Glutamatergic neuron (in vitro differentiated cells): ENCODE results near the gene KRTAP3-2. TPM values are rescaled to one million over a fixed set of nuclear protein-coding genes. Genes with fewer than 3 reads are reported as not detected.
A peak's percentile ranks its signal among the peaks of the same experiment; 100 is the strongest.

Source experiments
- DNase-seq: peaks from one replicate; pipeline ENCODE4 v3.0.0; 2022
- H3K27ac Mint-ChIP-seq: one replicate; pipeline ENCODE4 v1.8.0; 2020; ENCODE audit warnings: mild to moderate bottlenecking, mixed read lengths, inconsistent platforms; ENCODE audit not compliant: unreplicated experiment
- H3K27me3 Mint-ChIP-seq: one replicate; pipeline ENCODE4 v1.8.0; 2020; ENCODE audit warnings: mild to moderate bottlenecking, moderate library complexity, mixed read lengths, inconsistent platforms; ENCODE audit not compliant: unreplicated experiment
- H3K36me3 Mint-ChIP-seq: one replicate; pipeline ENCODE4 v1.8.0; 2020; ENCODE audit warnings: mild to moderate bottlenecking, mixed read lengths, inconsistent platforms; ENCODE audit not compliant: unreplicated experiment
- H3K4me1 Mint-ChIP-seq: one replicate; pipeline ENCODE4 v1.8.0; 2020; ENCODE audit warnings: mild to moderate bottlenecking, low read depth, mixed read lengths, inconsistent platforms; ENCODE audit not compliant: unreplicated experiment
- H3K4me3 Mint-ChIP-seq: one replicate; pipeline ENCODE4 v1.8.0; 2020; ENCODE audit warnings: mild to moderate bottlenecking, mixed read lengths, inconsistent platforms; ENCODE audit not compliant: unreplicated experiment
- H3K9me3 Mint-ChIP-seq: one replicate; pipeline ENCODE4 v1.8.0; 2020; ENCODE audit warnings: mild to moderate bottlenecking, moderate library complexity, mixed read lengths, inconsistent platforms; ENCODE audit not compliant: unreplicated experiment
- total RNA-seq: library from RNA; stranded (reverse); fragmentation: NEBNext Ultra II Directional; extraction: Animal tissue kit (Norgen Biotek cat#: 25700); gene quantifications from one replicate; pipeline ENCODE4 v1.2.1, GENCODE V29; 2021; ENCODE audit not compliant: unreplicated experiment
- TF ChIP-seq, protein P1 (sequence below): fragments of 200-600 bp; sonication (generic); IDR thresholded peaks from one replicate; pipeline ENCODE4 v1.5.0; 2021; ENCODE audit not compliant: partially characterized antibody, unreplicated experiment

Gene KRTAP3-2
- total RNA-seq, 1 donor from 2014 or later, result not detected

DNA sequence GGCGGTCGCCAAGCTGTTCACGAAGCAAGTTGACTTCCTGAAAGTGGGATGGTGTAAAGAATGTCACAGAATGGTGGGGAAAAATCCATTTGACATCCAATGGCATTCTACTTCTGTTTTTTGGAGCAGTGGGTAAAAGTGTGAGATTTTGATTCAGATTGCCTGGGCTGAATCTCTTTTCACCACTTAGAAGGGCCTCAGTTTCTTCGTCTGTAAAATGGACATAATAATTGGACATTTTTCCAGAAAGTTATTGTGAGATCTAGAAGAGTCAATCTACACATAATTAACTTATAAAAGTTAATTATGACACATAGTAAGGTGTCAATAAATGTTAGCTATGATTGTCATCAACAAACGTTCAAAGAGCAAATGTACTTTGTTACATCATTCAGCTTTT is 18.6 kb downstream of the KRTAP3-2 start:
- Mint-ChIP-seq H3K4me3 (no peak overlapping the region), H3K4me1 (peaks cover 9% of the 10 kb centered on the region), H3K27me3 (no peaks in the 10 kb centered on the region), H3K27ac (peak overlapping the region; percentile 36), H3K36me3 (no peaks in the 10 kb centered on the region), H3K9me3 (peaks cover 3% of the 10 kb centered on the region)
- TF ChIP-seq, protein P1, sequence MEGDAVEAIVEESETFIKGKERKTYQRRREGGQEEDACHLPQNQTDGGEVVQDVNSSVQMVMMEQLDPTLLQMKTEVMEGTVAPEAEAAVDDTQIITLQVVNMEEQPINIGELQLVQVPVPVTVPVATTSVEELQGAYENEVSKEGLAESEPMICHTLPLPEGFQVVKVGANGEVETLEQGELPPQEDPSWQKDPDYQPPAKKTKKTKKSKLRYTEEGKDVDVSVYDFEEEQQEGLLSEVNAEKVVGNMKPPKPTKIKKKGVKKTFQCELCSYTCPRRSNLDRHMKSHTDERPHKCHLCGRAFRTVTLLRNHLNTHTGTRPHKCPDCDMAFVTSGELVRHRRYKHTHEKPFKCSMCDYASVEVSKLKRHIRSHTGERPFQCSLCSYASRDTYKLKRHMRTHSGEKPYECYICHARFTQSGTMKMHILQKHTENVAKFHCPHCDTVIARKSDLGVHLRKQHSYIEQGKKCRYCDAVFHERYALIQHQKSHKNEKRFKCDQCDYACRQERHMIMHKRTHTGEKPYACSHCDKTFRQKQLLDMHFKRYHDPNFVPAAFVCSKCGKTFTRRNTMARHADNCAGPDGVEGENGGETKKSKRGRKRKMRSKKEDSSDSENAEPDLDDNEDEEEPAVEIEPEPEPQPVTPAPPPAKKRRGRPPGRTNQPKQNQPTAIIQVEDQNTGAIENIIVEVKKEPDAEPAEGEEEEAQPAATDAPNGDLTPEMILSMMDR, result no peak
- no peak for DNase-seq

DNA sequence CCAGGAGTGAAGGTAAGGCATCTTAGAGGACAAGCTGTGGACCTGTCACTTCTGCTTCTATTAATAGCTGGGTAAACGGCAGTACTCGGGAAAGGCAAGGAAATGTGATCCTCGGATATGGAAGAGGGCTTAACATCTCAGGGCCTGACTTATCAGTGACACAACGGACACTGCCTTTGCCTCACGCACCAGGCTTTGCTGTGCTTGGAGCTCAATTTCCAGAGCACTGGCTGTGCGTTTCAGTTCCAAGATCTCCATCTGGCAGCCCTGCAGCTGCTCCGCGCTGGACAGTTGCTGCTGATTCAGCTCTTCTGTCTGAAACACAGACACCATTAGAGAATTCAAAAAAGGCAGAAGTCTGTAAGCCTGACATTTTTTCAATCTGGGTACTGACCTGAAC is 19.1 kb downstream of the KRTAP3-2 start:
- TF ChIP-seq, protein P1, result no peak
- Mint-ChIP-seq H3K27ac (peak overlapping the region; percentile 71), H3K36me3 (no peaks in the 10 kb centered on the region), H3K4me3 (no peak overlapping the region), H3K9me3 (peaks cover 3% of the 10 kb centered on the region), H3K27me3 (no peaks in the 10 kb centered on the region), H3K4me1 (peaks cover 9% of the 10 kb centered on the region)
- peak; percentile 27 for DNase-seq

DNA sequence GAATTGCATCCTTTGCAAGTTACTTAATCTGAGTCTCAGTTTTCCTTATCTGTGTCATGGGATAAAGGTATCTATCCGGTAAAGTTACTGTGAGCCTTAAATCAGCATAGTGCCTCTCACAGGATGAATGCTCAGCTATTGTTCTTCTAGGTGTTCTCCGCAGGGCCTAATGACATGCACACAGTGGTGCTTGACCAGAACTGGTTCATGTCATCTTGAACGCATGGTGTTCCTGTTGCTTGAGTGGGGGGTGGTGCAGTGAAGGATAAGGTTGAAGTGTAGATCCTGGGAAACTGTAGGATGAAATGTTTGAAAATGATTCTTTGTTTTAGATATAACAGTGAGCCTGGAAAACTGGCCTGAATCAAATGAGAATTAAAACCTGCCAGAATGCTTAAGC is 19.6 kb downstream of the KRTAP3-2 start:
- Mint-ChIP-seq H3K4me1 (peaks cover 9% of the 10 kb centered on the region), H3K36me3 (no peaks in the 10 kb centered on the region), H3K27ac (no peak overlapping the region), H3K27me3 (peaks cover 3% of the 10 kb centered on the region), H3K4me3 (no peak overlapping the region), H3K9me3 (peaks cover 3% of the 10 kb centered on the region)
- TF ChIP-seq, protein P1, result no peak
- DNase-seq, result no peak

DNA sequence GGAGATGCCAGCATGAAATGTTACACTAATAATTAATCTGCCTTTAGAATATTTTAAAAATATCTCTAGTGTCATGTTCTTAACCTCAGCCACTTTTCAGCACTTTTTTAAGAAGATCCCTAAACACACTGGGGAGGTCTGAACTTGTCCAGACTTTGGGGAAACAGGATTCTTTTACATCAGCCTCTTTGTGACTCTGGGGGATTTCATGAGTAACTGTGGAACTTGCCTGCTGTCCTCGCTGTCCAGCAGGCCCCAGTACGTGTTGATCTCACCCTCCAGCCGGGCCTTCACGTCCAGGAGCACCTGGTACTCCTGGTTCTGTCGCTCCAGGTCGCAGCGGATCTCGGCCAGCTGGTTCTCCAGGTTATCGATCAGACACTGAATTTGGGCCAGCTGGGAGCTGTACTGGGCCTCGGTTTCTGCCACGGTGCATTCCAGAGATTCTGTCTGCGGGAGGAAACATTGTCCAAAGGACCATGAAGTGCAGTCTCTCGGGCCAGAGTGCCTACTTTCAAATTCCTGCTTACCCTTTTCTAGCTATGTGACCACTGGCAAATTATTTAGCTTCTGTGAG is 21.0 kb downstream of the KRTAP3-2 start:
- peaks cover 3% of the 10 kb centered on the region for H3K27me3 Mint-ChIP-seq
- no peak overlapping the region for H3K27ac Mint-ChIP-seq
- H3K4me3 Mint-ChIP-seq, result no peak overlapping the region
- peaks cover 3% of the 10 kb centered on the region for H3K9me3 Mint-ChIP-seq
- no peaks in the 10 kb centered on the region for H3K36me3 Mint-ChIP-seq
- TF ChIP-seq, protein P1, result no peak
- H3K4me1 Mint-ChIP-seq, result peaks cover 9% of the 10 kb centered on the region
- no peak for DNase-seq

DNA sequence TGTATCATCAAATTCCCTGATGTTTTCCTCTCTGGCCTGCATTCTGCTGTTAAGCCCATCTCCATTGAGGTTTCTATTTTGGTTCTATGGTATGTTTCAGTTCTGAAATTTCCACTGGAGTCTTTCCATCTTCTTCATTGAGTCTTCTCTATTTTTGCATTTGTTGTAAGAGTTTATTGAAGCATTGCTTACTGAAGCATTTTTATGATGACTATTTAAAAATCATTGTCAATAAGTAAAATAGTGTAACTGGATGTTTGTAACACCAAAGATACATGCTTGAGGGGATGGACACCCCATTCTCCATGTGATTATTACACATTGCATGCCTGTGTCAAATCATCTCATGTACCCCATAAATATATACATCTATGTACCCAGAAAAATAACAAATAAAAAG is 24.2 kb downstream of the KRTAP3-2 start:
- no peak overlapping the region for H3K27ac Mint-ChIP-seq

More for the DNA sequence above, 24.2 kb downstream of the KRTAP3-2 start:
- Mint-ChIP-seq H3K4me1 (peaks cover 4% of the 10 kb centered on the region), H3K27me3 (peaks cover 3% of the 10 kb centered on the region), H3K9me3 (peaks cover 3% of the 10 kb centered on the region), H3K36me3 (no peaks in the 10 kb centered on the region), H3K4me3 (no peak overlapping the region)
- DNase-seq, result no peak
- TF ChIP-seq, protein P1, result no peak
